Endodermal cell (in vitro differentiated cells): ENCODE data around the gene FKBP1A. TPM values are rescaled to one million over a fixed set of nuclear protein-coding genes. Genes with fewer than 3 reads are reported as not detected.

Experiments used
- DNase-seq: peaks from one replicate; pipeline ENCODE4 v3.0.0-alpha.2; 2017
- H3K27ac ChIP-seq: 2 replicates; pipeline ENCODE4 v1.5.1; 2013; ENCODE audit warnings: mild to moderate bottlenecking, low read depth, low read length, moderate library complexity
- H3K27me3 ChIP-seq: 2 replicates; pipeline ENCODE4 v1.6.1; 2013; ENCODE audit warnings: mild to moderate bottlenecking, low read length, moderate library complexity; ENCODE audit not compliant: insufficient read depth, control insufficient read depth, poor library complexity, severe bottlenecking
- H3K36me3 ChIP-seq: 2 replicates; pipeline ENCODE4 v1.7.0; 2013; ENCODE audit warnings: mild to moderate bottlenecking, low read length, moderate library complexity; ENCODE audit not compliant: control insufficient read depth, insufficient read depth
- H3K4me1 ChIP-seq: one replicate; pipeline ENCODE4 v1.7.0; 2013; ENCODE audit warnings: low read length; ENCODE audit not compliant: control insufficient read depth, insufficient read depth
- H3K4me3 ChIP-seq: 2 replicates; pipeline ENCODE4 v1.5.1; 2013; ENCODE audit warnings: mild to moderate bottlenecking, low read length, moderate library complexity
- H3K9ac ChIP-seq: 2 replicates; pipeline ENCODE4 v1.6.1; 2013; ENCODE audit warnings: mild to moderate bottlenecking, low read length, moderate library complexity; ENCODE audit not compliant: poor library complexity, severe bottlenecking; ENCODE audit errors: extremely low read depth
- H3K9me3 ChIP-seq: 2 replicates; pipeline ENCODE4 v1.6.1; 2013; ENCODE audit warnings: mild to moderate bottlenecking, low read length, moderate library complexity; ENCODE audit not compliant: control insufficient read depth
- H3K27ac Mint-ChIP-seq: 2 replicates; pipeline ENCODE4 v1.8.0; 2020; ENCODE audit warnings: mixed read lengths
- H3K27me3 Mint-ChIP-seq: 2 replicates; pipeline ENCODE4 v1.8.0; 2021; ENCODE audit warnings: mild to moderate bottlenecking, mixed read lengths; ENCODE audit not compliant: insufficient read depth
- H3K36me3 Mint-ChIP-seq: 2 replicates; pipeline ENCODE4 v1.8.0; 2020; ENCODE audit warnings: low read depth, mixed read lengths
- H3K4me1 Mint-ChIP-seq: 2 replicates; pipeline ENCODE4 v1.8.0; 2020; ENCODE audit warnings: mixed read lengths
- H3K4me3 Mint-ChIP-seq: 2 replicates; pipeline ENCODE4 v1.8.0; 2020; ENCODE audit warnings: mild to moderate bottlenecking, moderate library complexity, mixed read lengths
- H3K9me3 Mint-ChIP-seq: 2 replicates; pipeline ENCODE4 v1.8.0; 2020; ENCODE audit warnings: mild to moderate bottlenecking, mixed read lengths
- WGBS, 2 experiments: methylation state at CpG; one replicate each; pipeline versions ENCODE4 v1.1.5 to v1.1.7; 2013; ENCODE audit warnings: missing lambda C conversion rate in 2 of 2, mixed read lengths in 1 of 2; ENCODE audit not compliant: insufficient coverage in 1 of 2, insufficient read length in 1 of 2; 5-methylcytosine and 5-hydroxymethylcytosine counted together
- total RNA-seq, 2 donors: library from RNA; stranded (reverse); fragmentation: NEBNext Ultra II Directional in 1 of 2; extraction: Animal tissue kit (Norgen Biotek cat#: 25700) in 1 of 2; gene quantifications; 2 replicates in 1 of 2; 3 replicates in 1 of 2; pipeline ENCODE4 v1.2.1, GENCODE V29; 2021
- TF ChIP-seq, protein P1 (sequence below): fragments of 200-600 bp; sonication (generic); conservative IDR thresholded peaks from 2 replicates; pipeline ENCODE4 v1.5.0; 2021; ENCODE audit warnings: antibody characterized with exemption, mild to moderate bottlenecking

FKBP1A gene
- total RNA-seq, 2 donors from 2014 or later = 181 to 185 TPM

DNA sequence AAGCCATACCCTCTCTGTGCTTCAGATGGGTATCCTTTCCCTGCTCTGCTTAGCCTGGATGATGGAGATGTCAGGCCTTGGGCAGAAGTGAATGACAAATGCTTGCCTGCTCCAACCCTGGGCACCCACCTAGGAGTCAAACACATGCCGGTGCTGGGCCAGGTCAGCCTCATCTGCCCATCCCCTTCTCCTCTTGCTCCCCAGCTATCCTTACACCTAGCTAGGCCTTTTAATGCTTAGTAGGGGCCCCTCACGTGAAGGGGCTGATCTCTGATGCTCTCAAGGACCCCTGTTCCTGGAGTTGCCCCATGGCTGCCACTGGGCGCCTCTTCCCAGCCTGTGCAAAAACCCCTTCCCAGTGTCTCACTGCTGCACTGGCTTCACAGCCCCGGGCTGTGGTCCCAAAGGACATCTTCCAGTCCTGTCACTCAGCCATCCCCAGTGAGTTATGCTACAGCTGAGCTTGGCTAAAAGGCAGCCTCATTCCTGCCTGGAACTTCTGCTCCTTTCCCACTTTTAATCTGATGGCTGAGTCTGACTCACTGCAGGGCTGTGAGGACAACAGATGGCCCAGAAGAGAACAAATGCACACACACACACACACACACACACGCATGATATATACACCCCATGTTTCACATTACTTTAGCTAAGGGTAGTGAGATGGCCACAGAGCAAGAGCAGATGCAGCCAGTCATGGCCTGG is 51.1 kb downstream of the FKBP1A start:
- H3K27ac Mint-ChIP-seq = no peak overlapping the region
- no peaks in the 10 kb centered on the region for H3K27me3 Mint-ChIP-seq
- H3K36me3 Mint-ChIP-seq = peaks cover 2% of the 10 kb centered on the region
- TF ChIP-seq, protein P1, sequence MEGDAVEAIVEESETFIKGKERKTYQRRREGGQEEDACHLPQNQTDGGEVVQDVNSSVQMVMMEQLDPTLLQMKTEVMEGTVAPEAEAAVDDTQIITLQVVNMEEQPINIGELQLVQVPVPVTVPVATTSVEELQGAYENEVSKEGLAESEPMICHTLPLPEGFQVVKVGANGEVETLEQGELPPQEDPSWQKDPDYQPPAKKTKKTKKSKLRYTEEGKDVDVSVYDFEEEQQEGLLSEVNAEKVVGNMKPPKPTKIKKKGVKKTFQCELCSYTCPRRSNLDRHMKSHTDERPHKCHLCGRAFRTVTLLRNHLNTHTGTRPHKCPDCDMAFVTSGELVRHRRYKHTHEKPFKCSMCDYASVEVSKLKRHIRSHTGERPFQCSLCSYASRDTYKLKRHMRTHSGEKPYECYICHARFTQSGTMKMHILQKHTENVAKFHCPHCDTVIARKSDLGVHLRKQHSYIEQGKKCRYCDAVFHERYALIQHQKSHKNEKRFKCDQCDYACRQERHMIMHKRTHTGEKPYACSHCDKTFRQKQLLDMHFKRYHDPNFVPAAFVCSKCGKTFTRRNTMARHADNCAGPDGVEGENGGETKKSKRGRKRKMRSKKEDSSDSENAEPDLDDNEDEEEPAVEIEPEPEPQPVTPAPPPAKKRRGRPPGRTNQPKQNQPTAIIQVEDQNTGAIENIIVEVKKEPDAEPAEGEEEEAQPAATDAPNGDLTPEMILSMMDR = no peak
- no peaks in the 10 kb centered on the region for H3K36me3 ChIP-seq
- no peak overlapping the region for H3K4me3 ChIP-seq
- H3K27me3 ChIP-seq = no peaks in the 10 kb centered on the region
- H3K9ac ChIP-seq = no peak overlapping the region
- peak; percentile 20 for DNase-seq
- no peaks in the 10 kb centered on the region for H3K4me1 ChIP-seq
- peaks cover 2% of the 10 kb centered on the region for H3K9me3 Mint-ChIP-seq
- no peaks in the 10 kb centered on the region for H3K4me1 Mint-ChIP-seq
- no peak overlapping the region for H3K27ac ChIP-seq
- no peak overlapping the region for H3K4me3 Mint-ChIP-seq
- WGBS, 2 experiments = 89 to 95% methylated on average over 3 to 5 of the region's 5 CpGs
- peaks cover 5% of the 10 kb centered on the region for H3K9me3 ChIP-seq

DNA sequence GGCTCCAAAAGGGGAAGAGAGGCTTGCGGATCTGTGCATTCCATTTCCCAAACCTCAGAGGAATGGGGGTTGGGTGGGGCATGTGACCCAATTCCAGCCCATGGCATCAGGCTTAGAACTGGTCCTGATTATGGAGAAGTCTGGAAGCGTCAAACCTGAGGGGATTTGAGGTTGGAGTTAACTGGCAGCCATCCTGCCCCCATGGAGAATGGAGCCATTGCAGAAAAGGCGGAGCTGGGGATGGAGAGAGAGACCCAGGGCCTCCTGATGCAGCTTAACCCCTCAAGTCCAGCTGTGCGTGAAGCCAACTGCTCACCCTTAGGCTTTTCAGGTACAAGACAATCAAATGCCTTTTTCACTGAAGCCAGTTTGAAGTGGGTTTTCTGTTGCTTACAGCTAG is 54.1 kb downstream of the FKBP1A start:
- Mint-ChIP-seq H3K9me3 (no peaks in the 10 kb centered on the region), H3K4me1 (no peaks in the 10 kb centered on the region), H3K4me3 (no peak overlapping the region), H3K27me3 (no peaks in the 10 kb centered on the region), H3K36me3 (peaks cover 2% of the 10 kb centered on the region), H3K27ac (no peak overlapping the region)
- DNase-seq = peak; percentile 24
- H3K4me3 ChIP-seq = no peak overlapping the region
- peaks cover under 1% of the 10 kb centered on the region for H3K36me3 ChIP-seq
- H3K9me3 ChIP-seq = no peaks in the 10 kb centered on the region
- H3K27ac ChIP-seq = no peak overlapping the region
- no peaks in the 10 kb centered on the region for H3K4me1 ChIP-seq
- TF ChIP-seq, protein P1 = no peak
- H3K27me3 ChIP-seq = no peaks in the 10 kb centered on the region
- 91 to 94% methylated on average over 4 of the region's 4 CpGs for WGBS, 2 experiments
- no peak overlapping the region for H3K9ac ChIP-seq

DNA sequence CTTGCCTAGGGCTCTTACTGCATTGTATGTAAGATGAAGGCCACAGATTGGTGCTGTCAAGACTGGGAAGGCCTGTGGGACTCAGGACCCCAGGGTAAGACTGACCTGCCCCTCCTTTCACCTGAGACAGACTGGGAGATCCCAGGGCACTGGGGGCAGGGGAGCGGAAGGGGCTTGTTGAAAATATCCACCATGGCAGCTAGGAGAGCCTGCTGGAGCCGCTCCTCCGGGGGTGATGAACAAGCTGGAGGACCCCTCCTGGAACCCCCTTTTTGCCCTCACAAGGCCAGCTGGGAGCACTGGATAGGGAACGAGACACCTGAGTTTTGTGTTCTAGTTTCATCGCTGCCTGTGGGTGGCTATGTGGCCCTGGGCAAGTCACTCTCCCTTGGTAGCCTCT is 54.8 kb downstream of the FKBP1A start:
- DNase-seq = peak; percentile 37
- 96 to 100% methylated on average over 2 to 5 of the region's 5 CpGs for WGBS, 2 experiments
- TF ChIP-seq, protein P1 = no peak

More for the DNA sequence above, 54.8 kb downstream of the FKBP1A start:
- H3K4me3 Mint-ChIP-seq = no peak overlapping the region
- Histone ChIP-seq H3K4me3 (no peak overlapping the region), H3K9me3 (no peaks in the 10 kb centered on the region), H3K27me3 (no peaks in the 10 kb centered on the region), H3K27ac (no peak overlapping the region), H3K4me1 (no peaks in the 10 kb centered on the region), H3K36me3 (peaks cover 7% of the 10 kb centered on the region), H3K9ac (no peak overlapping the region)
- H3K4me1 Mint-ChIP-seq = no peaks in the 10 kb centered on the region
- H3K27ac Mint-ChIP-seq = no peak overlapping the region
- H3K36me3 Mint-ChIP-seq = peaks cover 9% of the 10 kb centered on the region
- no peaks in the 10 kb centered on the region for H3K27me3 Mint-ChIP-seq
- H3K9me3 Mint-ChIP-seq = no peaks in the 10 kb centered on the region
